VCaP (cell line): ENCODE data around the gene TRPC4.

Experiments
- H3K27ac ChIP-seq: fragments of 450-650 bp; 2 replicates; pipeline ENCODE4 v1.5.1; 2017
- CTCF ChIP-seq: fragments of 450-650 bp; conservative IDR thresholded peaks from 2 replicates; pipeline ENCODE4 v1.5.1; 2017; ENCODE audit warnings: mild to moderate bottlenecking, moderate library complexity

Gene TRPC4

GRCh38 chr13:37753776-37754175 is 115.8 kb downstream of the TRPC4 start:
- no peak for TF ChIP-seq CTCF
- no peak overlapping the region for H3K27ac ChIP-seq

GRCh38 chr13:37752146-37752545 is 117.4 kb downstream of the TRPC4 start:
- H3K27ac ChIP-seq, result no peak overlapping the region
- no peak for TF ChIP-seq CTCF

- no peak for TF ChIP-seq CTCF
- H3K27ac ChIP-seq, result no peak overlapping the region
Measured at GRCh38 chr13:37751025-37751424, 118.5 kb downstream of the TRPC4 start.

GRCh38 chr13:37748913-37749312 is 120.7 kb downstream of the TRPC4 start:
- no peak for TF ChIP-seq CTCF
- H3K27ac ChIP-seq, result no peak overlapping the region

- H3K27ac ChIP-seq, result no peak overlapping the region
- TF ChIP-seq CTCF, result no peak
Measured at GRCh38 chr13:37747071-37747612, 122.4 kb downstream of the TRPC4 start.

GRCh38 chr13:37741536-37741935 is 128.0 kb downstream of the TRPC4 start:
- no peak overlapping the region for H3K27ac ChIP-seq
- TF ChIP-seq CTCF, result no peak

- no peak overlapping the region for H3K27ac ChIP-seq
- TF ChIP-seq CTCF, result no peak
Measured at GRCh38 chr13:37736045-37736444, 133.5 kb downstream of the TRPC4 start.
